Left ventricle myocardium inferior (tissue), 1 donor: ENCODE results near the gene IL6R. TPM values are rescaled to one million over a fixed set of nuclear protein-coding genes. Genes with fewer than 3 reads are reported as not detected.
A peak's percentile ranks its signal among the peaks of the same experiment; 100 is the strongest.

Experiments used
- DNase-seq: peaks from one replicate; pipeline ENCODE4 v3.0.0-alpha.2; 2020
- H3K27ac ChIP-seq: fragments of 200-600 bp; replicated peaks from 2 replicates; pipeline ENCODE4 v1.8.0; 2021
- H3K27me3 ChIP-seq: fragments of 200-600 bp; 2 replicates; pipeline ENCODE4 v1.8.0; 2021; ENCODE audit warnings: low read depth
- H3K36me3 ChIP-seq: fragments of 200-600 bp; 2 replicates; pipeline ENCODE4 v1.8.0; 2021
- H3K4me1 ChIP-seq: fragments of 200-600 bp; 2 replicates; pipeline ENCODE4 v1.8.0; 2021
- H3K4me3 ChIP-seq: fragments of 200-600 bp; 2 replicates; pipeline ENCODE4 v1.8.0; 2021; ENCODE audit warnings: mild to moderate bottlenecking, moderate library complexity
- H3K9me3 ChIP-seq: fragments of 200-600 bp; replicated peaks from 2 replicates; pipeline ENCODE4 v1.8.0; 2021
- CTCF ChIP-seq: fragments of 200-600 bp; IDR thresholded peaks from 2 replicates; pipeline ENCODE4 v1.8.0; 2021; ENCODE audit warnings: antibody characterized with exemption, mild to moderate bottlenecking, borderline replicate concordance
- intact Hi-C: fragments of 100-400 bp; cut with micrococcal nuclease; formaldehyde crosslinking; loops from one replicate; pipeline ENCODE4 v1.11.0; 2022
- total RNA-seq: library from RNA; stranded (reverse); fragmentation: NEBNext Ultra II Directional; extraction: Animal tissue kit (Norgen Biotek cat#: 25700); gene quantifications from one replicate; pipeline ENCODE4 v1.2.1, GENCODE V29; 2021
- donor health status: DM: no; HTN: yes; CAD: no; lungs with severe emphysema.

Gene IL6R
- total RNA-seq, 1 donor from 2014 or later = 10.5 TPM

GRCh38 chr1:154423988-154424326 is 18.8 kb downstream of the IL6R start:
- intact Hi-C loops = no loop called here

DNA sequence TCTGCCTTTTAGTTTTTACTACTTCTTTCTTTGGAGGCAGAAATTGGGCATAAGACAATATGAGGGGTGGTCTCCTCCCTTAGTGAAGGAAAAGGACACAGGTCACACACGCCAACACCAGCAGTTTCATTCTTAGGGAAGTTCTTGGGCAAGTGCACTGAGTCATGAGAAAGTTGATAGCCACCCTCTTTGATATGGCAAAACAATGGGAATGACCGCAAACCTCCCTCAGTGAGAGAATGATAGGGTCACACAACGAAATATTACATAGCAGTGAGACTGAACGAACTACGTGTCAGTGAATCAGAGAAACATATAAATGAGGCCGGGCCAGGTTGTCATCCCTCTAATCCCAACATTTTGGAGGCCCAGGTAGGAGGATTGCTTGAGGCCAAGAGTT is 20.0 kb downstream of the IL6R start:
- no peak for TF ChIP-seq CTCF
- no peaks in the 10 kb centered on the region for H3K9me3 ChIP-seq
- no peak for DNase-seq
- peaks cover 3% of the 10 kb centered on the region for H3K36me3 ChIP-seq
- intact Hi-C loops = no loop called here
- H3K27ac ChIP-seq = no peak overlapping the region
- H3K27me3 ChIP-seq = no peaks in the 10 kb centered on the region
- H3K4me1 ChIP-seq = peaks cover 88% of the 10 kb centered on the region
- H3K4me3 ChIP-seq = no peak overlapping the region

More at GRCh38 chr1:154423988-154424326, 18.8 kb downstream of the IL6R start:
- H3K4me1 ChIP-seq = peaks cover 88% of the 10 kb centered on the region
- no peaks in the 10 kb centered on the region for H3K36me3 ChIP-seq
- H3K27me3 ChIP-seq = no peaks in the 10 kb centered on the region
- H3K4me3 ChIP-seq = no peak overlapping the region
- H3K27ac ChIP-seq = peak overlapping the region; percentile 98
- TF ChIP-seq CTCF = no peak
- no peak for DNase-seq
- H3K9me3 ChIP-seq = no peaks in the 10 kb centered on the region

DNA sequence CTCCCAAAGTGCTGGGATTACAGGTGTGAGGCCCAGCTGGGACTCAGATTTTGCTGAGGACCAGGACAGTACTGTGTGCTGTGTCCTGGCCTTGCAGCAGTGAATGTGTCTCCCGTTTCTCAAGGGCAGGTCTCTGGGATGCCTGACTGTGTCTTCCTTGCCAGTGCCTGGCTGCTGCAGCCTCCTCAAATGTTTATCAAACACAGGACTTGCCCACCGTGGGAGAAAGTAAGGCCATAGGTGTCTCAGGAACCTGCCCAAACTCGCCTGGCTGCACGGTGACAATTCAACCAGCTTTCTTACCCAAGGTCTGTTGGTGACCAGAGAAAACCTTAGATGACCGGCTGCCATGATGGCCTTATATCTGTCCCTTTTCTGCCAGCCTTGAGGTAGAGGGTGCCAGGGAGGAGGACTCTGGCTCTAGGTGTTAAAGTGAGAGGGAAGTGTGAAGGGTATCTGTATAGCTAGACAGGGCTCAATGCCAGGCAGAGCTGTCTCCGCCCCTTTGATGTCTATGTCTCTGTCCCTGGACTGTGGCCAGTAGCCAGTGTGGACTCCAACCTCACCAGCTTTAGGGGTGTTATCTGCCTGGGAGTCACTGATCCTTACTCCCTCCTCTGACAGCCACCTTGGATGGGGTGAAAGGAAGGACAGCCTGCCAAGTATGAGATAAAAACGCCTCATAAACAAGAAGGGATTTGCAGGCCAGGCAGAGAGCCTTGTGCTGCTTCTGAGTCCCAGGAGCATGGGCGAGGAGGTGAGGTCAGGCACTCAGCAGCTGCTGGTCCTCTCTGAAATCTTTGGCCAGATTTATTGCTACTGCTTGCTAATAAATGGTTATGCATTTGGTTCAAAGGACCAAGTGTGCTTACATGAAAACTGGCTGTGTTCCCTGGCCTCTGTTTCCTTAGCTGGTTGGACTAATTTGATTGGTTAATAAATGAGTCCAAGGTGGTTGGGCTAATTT is 22.3 kb downstream of the IL6R start:
- Histone ChIP-seq H3K27me3 (no peaks in the 10 kb centered on the region), H3K27ac (peak overlapping the region; percentile 85), H3K9me3 (no peaks in the 10 kb centered on the region), H3K4me1 (peaks cover 87% of the 10 kb centered on the region), H3K36me3 (peaks cover 3% of the 10 kb centered on the region), H3K4me3 (no peak overlapping the region)
- TF ChIP-seq CTCF = no peak
- DNase-seq = peak; percentile 84
- intact Hi-C loops = no loop called here

GRCh38 chr1:154429118-154429517 is 24.0 kb downstream of the IL6R start:
- TF ChIP-seq CTCF = no peak
- intact Hi-C loops = no loop called here
- Histone ChIP-seq H3K4me3 (no peak overlapping the region), H3K27ac (peak overlapping the region; percentile 85), H3K9me3 (no peaks in the 10 kb centered on the region), H3K4me1 (peaks cover 87% of the 10 kb centered on the region), H3K27me3 (no peaks in the 10 kb centered on the region), H3K36me3 (peaks cover 3% of the 10 kb centered on the region)
- DNase-seq = no peak

- peaks cover 89% of the 10 kb centered on the region for H3K4me1 ChIP-seq
- DNase-seq = no peak
Measured at GRCh38 chr1:154429841-154430611, 24.9 kb downstream of the IL6R start.

More at GRCh38 chr1:154429841-154430611, 24.9 kb downstream of the IL6R start:
- Histone ChIP-seq H3K27ac (no peak overlapping the region), H3K27me3 (no peaks in the 10 kb centered on the region), H3K9me3 (no peaks in the 10 kb centered on the region), H3K4me3 (no peak overlapping the region), H3K36me3 (peaks cover 3% of the 10 kb centered on the region)
- intact Hi-C loops = no loop called here
- no peak for TF ChIP-seq CTCF
